ENCODE results near the gene ETV7.

- TF ChIP-seq CTCF (IDR thresholded peaks at IDR 0.05; ENCODE audit: borderline replicate concordance, extremely low read depth, low read length, poor library complexity, severe bottlenecking) (no peak), EZH2 (IDR thresholded peaks at IDR 0.05; ENCODE audit: borderline replicate concordance, low read depth, low read length, severe bottlenecking) (no peak)
Measured at GRCh38 chr6:36376742-36377141, 10.7 kb downstream of the ETV7 start.

Measured in DND-41 (cell line).